Activated CD4-positive, alpha-beta T cell treated with anti-CD3 and anti-CD28 coated beads for 36 hours (primary cell): Measurements from ENCODE around the gene PUS1. TPM values are rescaled to one million over a fixed set of nuclear protein-coding genes. Genes with fewer than 3 reads are reported as not detected.
A peak's percentile ranks its signal among the peaks of the same experiment; 100 is the strongest.

Experiments
- ATAC-seq: fragments of 200-7000 bp; cut with Tn5 transposase; one replicate; pipeline ENCODE4 v1.10.0; 2021; ENCODE audit warnings: mild to moderate bottlenecking, moderate library complexity
- CTCF ChIA-PET: fragments of 350-600 bp; sonication (Branson Sonifier 250); formaldehyde crosslinking; loops from one replicate; lab custom pipeline; 2021; ENCODE audit warnings: antibody characterized with exemption; lab: Charles Lee
- POLR2A ChIA-PET: fragments of 350-600 bp; sonication (Branson Sonifier 250); formaldehyde crosslinking; loops from one replicate; lab custom pipeline; 2021; ENCODE audit warnings: antibody characterized with exemption, inconsistent platforms; lab: Charles Lee
- DNase-seq: peaks from one replicate; pipeline ENCODE4 v3.0.0-alpha.2; 2020
- H3K27ac Mint-ChIP-seq: one replicate; pipeline ENCODE4 v1.8.0; 2021; ENCODE audit warnings: mixed read lengths
- H3K27me3 Mint-ChIP-seq: one replicate; pipeline ENCODE4 v1.8.0; 2021; ENCODE audit warnings: mixed read lengths
- H3K36me3 Mint-ChIP-seq: one replicate; pipeline ENCODE4 v1.8.0; 2021; ENCODE audit warnings: low read depth, mixed read lengths
- H3K4me1 Mint-ChIP-seq: one replicate; pipeline ENCODE4 v1.8.0; 2021; ENCODE audit warnings: mixed read lengths
- H3K4me3 Mint-ChIP-seq: one replicate; pipeline ENCODE4 v1.8.0; 2021; ENCODE audit warnings: mild to moderate bottlenecking, moderate library complexity, mixed read lengths
- H3K9me3 Mint-ChIP-seq: one replicate; pipeline ENCODE4 v1.8.0; 2021; ENCODE audit warnings: low read depth, mixed read lengths
- intact Hi-C, 2 experiments: fragments of 100-400 bp; cut with DNase I in 1 of 2; cut with micrococcal nuclease in 1 of 2; formaldehyde crosslinking; loops; one replicate each; pipeline versions ENCODE4 v1.14.2 to v1.15.1; 2022 to 2024; cut with DNase I, micrococcal nuclease
- total RNA-seq, 2 experiments: library from RNA; stranded (reverse); gene quantifications; one replicate each; pipeline ENCODE4 v1.2.3, GENCODE V29; 2021

The PUS1 gene
- total RNA-seq, 2 experiments from 2014 or later, result 37.8 to 56.5 TPM

DNA sequence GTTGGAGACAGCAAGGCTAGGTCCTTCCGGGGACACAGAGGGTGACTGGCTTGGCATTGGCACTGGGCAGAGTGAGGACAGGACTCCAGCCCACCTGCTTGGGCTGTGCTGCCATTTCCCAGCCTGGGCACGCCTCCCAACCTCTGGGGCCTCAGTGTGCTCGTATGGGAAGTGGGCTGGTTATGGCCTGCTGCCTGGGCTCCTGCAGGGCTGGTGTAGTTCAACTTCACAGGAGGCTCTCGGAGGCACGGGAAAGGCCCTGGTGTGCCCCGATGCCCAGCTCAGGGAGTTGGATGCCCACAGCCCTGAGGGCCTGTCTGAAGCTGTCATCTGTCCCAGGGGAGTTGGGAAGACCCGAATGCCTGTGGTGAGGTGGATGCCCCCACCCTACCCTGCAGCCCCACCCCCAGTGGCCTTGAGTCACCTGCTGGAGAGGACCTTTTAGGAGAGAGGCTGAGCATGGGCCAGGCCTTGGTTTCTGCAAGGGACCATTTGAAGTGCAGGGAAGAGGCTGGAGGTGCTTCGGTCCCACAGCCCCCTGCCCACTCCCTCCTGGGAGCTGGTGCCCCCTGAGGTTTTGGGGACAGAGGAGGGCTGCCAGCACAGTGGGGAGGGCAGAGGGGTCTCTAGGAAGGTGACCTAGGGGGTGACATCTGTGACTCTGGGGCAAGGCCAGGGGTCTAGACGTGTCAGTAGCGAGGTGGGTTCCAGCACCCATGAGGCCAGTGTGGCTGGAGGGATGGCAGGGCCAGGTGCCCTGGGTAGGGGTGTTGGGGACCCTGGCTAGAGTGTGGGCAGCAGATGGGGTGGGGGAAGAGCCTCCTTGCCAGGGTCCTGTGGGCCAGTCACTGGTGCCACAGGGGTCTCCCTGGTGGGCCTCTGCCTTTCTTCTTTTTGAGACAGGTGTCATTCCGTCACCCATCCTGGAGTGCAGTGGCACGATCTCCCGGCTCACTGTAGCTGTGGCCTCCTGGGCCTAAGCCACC lies 25.5 kb upstream of the PUS1 start:
- ChIA-PET CTCF (interaction anchor here (1.1 kb wide), 1 partner anchor 21 kb away, joined by 3 read pairs; no protein-coding TSS in a partner anchor), POLR2A (no interaction called here)
- no peak overlapping the region for H3K4me3 Mint-ChIP-seq
- DNase-seq (no peak), ATAC-seq (no peak)
- no peaks in the 10 kb centered on the region for H3K27me3 Mint-ChIP-seq
- H3K36me3 Mint-ChIP-seq, result peaks cover 2% of the 10 kb centered on the region
- H3K27ac Mint-ChIP-seq, result no peak overlapping the region
- no peaks in the 10 kb centered on the region for H3K9me3 Mint-ChIP-seq
- intact Hi-C loops, result no loop called here
- peaks cover 8% of the 10 kb centered on the region for H3K4me1 Mint-ChIP-seq

DNA sequence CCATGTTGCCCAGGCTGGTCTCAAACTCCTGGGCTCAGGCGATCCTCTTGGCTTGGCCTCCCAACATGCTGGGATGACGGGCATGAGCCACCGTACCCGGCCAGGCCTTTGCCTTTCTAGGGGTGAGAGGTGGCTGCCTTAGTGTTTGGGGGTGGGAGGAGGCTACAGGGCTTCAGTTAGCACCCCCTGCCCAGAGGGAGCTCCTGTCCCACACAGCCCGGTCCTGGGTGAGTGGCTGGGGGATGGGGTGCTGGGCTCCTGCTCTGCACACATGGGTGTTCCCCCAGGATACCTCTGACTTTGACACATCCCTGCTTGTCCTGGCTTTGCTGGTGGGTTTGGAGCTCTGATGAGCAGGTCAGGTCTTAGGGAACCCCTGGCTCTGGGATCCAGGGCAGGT lies 24.7 kb upstream of the PUS1 start:
- DNase-seq (no peak), ATAC-seq (no peak)
- no peaks in the 10 kb centered on the region for H3K27me3 Mint-ChIP-seq
- intact Hi-C loops, result no loop called here
- peaks cover 8% of the 10 kb centered on the region for H3K4me1 Mint-ChIP-seq
- peaks cover 2% of the 10 kb centered on the region for H3K36me3 Mint-ChIP-seq
- no peak overlapping the region for H3K4me3 Mint-ChIP-seq
- H3K9me3 Mint-ChIP-seq, result no peaks in the 10 kb centered on the region
- POLR2A ChIA-PET, result no interaction called here
- CTCF ChIA-PET, result no interaction called here
- H3K27ac Mint-ChIP-seq, result peak overlapping the region; percentile 19

DNA sequence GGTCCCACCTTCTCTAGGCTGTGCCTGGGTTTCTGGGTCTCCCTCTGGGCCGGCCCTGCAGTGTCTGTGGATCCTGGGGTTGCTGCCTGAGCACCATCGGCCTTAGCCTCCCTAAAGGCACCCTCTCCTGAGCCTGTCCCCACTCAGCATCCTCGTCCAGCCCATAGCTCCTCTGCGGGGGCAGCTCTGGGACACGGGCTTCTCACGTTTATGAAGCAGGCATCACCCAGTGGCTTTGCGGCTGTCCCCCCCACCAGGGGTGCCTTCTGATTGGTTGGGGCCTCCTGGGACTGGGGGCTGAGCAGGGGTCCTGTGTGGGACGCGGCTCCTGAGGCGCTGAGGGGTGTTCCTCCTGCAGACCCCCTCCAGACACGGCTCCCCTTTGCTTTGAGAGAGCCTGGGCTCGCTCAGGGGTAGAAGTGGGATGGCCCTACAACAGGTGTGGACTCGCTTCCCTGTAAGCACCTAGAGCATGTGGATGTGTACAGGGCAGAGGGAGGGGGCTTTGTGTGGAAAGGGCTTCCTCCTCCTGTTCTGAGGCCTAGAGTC lies 23.9 kb upstream of the PUS1 start:
- Mint-ChIP-seq H3K4me1 (peaks cover 8% of the 10 kb centered on the region), H3K4me3 (no peak overlapping the region), H3K27ac (no peak overlapping the region), H3K9me3 (no peaks in the 10 kb centered on the region), H3K27me3 (no peaks in the 10 kb centered on the region), H3K36me3 (peaks cover under 1% of the 10 kb centered on the region)
- ATAC-seq (no peak), DNase-seq (no peak)
- ChIA-PET POLR2A (interaction anchor here (1.6 kb wide), 1 partner anchor 8 kb away, joined by 4 read pairs; no protein-coding TSS in a partner anchor), CTCF (no interaction called here)
- intact Hi-C loops, result no loop called here

DNA sequence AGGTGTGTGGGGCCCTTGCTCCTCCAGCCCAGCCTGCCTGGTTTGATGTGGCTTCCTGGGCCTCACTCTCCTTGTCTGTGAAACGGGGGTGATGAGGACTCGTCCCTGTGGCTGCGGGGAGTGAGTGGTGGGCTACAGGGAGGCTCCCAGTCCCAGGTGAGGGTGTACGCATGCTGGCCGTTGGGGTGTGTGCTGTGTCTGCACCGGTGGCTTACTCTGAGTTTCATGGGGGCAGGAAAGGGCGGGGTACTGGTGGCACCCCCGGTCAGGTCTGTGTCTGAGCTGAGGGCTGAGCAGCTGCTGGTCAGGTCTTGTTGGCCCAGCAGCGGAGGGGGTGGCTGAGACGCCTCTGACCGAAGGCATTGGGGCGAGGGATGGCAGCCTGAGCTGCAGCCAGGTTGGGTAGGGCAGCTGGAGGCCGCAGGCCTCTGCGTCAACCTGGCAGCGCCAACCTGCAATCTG lies 23.4 kb upstream of the PUS1 start:
- Mint-ChIP-seq H3K27me3 (no peaks in the 10 kb centered on the region), H3K36me3 (no peaks in the 10 kb centered on the region), H3K4me1 (peaks cover 8% of the 10 kb centered on the region), H3K4me3 (no peak overlapping the region), H3K9me3 (no peaks in the 10 kb centered on the region), H3K27ac (no peak overlapping the region)
- DNase-seq (no peak), ATAC-seq (no peak)
- ChIA-PET CTCF (no interaction called here), POLR2A (interaction anchor here (1.6 kb wide), 1 partner anchor 9 kb away, joined by 4 read pairs; no protein-coding TSS in a partner anchor)
- intact Hi-C loops, result no loop called here

DNA sequence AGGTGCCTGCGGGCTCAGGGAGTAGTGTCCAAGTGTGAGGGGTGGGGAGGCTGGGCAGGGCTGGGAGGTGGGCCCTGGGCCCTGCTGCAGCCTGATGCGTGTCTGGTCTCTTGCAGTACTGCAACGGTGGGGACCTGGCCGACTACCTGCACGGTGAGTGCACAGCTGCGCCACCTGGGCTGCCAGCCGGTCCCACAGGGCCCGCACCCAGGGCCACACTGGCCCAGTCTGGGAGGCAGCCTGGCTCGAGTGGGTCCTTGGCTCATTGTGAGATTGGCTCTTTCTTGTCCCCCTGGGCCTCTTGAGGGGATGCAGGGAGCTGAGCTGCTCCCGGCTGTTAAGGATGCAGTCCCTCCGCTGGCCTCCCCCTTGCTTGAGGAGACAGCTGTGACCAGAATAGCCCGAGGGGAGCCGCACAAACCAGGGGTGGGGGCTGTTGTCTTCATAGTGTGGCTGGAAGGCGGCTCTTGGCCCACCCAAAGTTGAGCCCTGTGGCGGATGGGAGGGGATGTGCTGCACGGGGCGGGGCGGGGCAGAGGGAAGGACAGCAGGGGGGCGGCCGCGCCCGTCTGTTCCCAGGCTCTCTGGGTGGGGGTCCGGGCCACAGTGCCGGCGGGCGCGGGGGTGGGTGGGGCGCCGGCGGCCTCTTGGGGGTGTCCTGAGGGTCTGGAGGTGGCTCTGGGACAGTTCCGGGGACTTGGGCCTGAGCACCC lies 21.5 kb upstream of the PUS1 start:
- CTCF ChIA-PET, result no interaction called here
- ATAC-seq, result no peak
- DNase-seq, result no peak
- POLR2A ChIA-PET, result no interaction called here
- intact Hi-C loops, result no loop called here
- Mint-ChIP-seq H3K9me3 (no peaks in the 10 kb centered on the region), H3K36me3 (no peaks in the 10 kb centered on the region), H3K27ac (no peak overlapping the region), H3K4me3 (no peak overlapping the region), H3K27me3 (no peaks in the 10 kb centered on the region), H3K4me1 (peaks cover 8% of the 10 kb centered on the region)

DNA sequence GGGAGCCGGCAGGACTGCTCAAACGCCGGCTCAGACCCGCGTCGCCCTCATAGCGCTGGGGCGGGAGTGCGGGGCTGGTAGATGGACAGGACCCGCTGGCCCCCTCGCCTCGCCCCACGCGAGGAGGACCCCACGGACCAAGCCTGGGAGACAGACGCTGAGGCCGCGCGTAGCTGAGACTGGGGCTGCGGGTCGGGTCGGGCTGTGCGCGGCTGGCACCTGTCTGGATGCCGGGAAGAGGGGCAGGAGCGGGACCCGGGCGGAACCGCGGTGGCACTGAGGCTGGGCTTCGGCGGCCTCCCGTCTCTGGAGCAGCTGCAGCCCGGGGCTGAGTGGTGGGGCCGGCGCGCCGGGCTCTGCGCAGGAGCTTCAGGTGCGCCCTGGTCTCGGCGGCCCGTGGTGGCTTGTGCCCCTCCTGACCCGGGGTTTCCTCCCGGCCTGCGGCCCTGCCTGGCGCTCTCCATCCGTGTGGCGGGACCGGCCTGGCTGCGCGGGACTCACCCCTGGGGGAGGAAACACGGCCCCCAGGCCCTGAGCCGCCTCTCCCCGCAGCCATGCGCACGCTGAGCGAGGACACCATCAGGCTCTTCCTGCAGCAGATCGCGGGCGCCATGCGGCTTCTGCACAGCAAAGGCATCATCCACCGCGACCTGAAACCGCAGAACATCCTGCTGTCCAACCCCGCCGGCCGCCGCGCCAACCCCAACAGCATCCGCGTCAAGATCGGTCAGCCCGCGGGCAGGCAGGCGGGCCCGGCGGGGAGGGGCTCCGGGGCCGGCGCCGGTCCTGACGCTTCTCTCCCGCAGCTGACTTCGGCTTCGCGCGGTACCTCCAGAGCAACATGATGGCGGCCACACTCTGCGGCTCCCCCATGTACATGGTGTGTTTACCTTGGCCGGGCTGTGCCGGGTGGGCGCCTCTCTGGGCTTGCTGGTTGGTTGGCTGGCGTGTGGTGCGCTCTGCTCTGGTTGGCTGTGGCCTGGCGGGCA lies 20.7 kb upstream of the PUS1 start:
- intact Hi-C loops, result no loop called here
- ATAC-seq (no peak), DNase-seq (no peak)
- ChIA-PET CTCF (no interaction called here), POLR2A (no interaction called here)
- Mint-ChIP-seq H3K4me1 (peaks cover 8% of the 10 kb centered on the region), H3K27ac (no peak overlapping the region), H3K4me3 (no peak overlapping the region), H3K9me3 (no peaks in the 10 kb centered on the region), H3K27me3 (no peaks in the 10 kb centered on the region), H3K36me3 (no peaks in the 10 kb centered on the region)

DNA sequence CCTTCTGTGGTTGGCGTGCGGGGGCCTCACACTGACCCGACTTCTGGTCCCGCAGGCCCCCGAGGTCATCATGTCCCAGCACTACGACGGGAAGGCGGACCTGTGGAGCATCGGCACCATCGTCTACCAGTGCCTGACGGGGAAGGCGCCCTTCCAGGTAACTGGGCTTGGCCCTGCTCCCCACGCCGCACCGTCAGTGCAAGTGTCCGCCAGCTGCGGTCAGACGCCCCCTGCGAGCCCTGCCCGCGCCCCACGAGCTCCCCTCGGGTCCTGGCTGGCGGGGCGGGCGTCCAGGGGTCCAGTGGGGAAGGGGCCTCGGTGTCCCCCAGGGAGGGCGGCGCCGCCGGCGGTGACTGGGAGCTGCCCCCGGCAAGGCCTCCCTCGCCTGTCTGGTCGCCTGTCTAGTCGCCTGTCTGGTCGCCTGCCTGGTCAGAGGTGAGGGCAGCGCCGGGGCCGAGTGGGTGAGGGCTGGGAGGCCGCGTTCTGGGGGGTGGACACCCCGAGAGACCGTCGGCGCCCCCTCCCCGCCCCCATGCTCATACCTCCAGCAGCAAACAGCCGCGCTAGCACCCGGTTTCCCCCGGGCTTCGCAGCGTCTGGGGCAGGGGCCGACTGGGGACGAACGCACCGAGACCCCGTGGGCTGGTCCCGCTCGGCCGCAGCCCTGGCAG lies 19.9 kb upstream of the PUS1 start:
- DNase-seq, result no peak
- Mint-ChIP-seq H3K27ac (no peak overlapping the region), H3K9me3 (no peaks in the 10 kb centered on the region), H3K4me3 (no peak overlapping the region), H3K27me3 (no peaks in the 10 kb centered on the region), H3K4me1 (peaks cover 5% of the 10 kb centered on the region), H3K36me3 (no peaks in the 10 kb centered on the region)
- intact Hi-C loops, result no loop called here
- ChIA-PET CTCF (no interaction called here), POLR2A (no interaction called here)
- no peak for ATAC-seq

DNA sequence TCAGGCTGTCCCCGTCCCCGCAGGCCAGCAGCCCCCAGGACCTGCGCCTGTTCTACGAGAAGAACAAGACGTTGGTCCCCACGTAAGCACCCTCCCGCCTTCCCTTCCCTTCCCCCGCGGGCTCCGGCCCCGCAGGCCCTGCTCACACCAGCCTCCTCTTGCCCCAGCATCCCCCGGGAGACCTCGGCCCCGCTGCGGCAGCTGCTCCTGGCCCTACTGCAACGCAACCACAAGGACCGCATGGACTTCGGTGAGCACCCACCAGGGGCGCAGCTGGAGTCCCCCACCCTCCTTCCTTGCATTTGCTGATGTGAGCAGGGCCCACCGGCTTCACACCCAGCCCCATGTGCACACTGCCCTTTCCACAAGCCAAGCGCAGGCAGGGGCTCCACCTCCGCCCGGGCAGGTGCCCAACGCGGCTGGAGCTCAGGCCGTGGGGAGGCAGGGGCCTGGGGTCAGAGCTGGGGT lies 19.3 kb upstream of the PUS1 start:
- no peak for ATAC-seq
- no peak for DNase-seq
- Mint-ChIP-seq H3K4me1 (peaks cover 4% of the 10 kb centered on the region), H3K27ac (no peak overlapping the region), H3K9me3 (no peaks in the 10 kb centered on the region), H3K27me3 (no peaks in the 10 kb centered on the region), H3K36me3 (no peaks in the 10 kb centered on the region), H3K4me3 (no peak overlapping the region)
- ChIA-PET POLR2A (no interaction called here), CTCF (no interaction called here)
- intact Hi-C loops, result no loop called here

DNA sequence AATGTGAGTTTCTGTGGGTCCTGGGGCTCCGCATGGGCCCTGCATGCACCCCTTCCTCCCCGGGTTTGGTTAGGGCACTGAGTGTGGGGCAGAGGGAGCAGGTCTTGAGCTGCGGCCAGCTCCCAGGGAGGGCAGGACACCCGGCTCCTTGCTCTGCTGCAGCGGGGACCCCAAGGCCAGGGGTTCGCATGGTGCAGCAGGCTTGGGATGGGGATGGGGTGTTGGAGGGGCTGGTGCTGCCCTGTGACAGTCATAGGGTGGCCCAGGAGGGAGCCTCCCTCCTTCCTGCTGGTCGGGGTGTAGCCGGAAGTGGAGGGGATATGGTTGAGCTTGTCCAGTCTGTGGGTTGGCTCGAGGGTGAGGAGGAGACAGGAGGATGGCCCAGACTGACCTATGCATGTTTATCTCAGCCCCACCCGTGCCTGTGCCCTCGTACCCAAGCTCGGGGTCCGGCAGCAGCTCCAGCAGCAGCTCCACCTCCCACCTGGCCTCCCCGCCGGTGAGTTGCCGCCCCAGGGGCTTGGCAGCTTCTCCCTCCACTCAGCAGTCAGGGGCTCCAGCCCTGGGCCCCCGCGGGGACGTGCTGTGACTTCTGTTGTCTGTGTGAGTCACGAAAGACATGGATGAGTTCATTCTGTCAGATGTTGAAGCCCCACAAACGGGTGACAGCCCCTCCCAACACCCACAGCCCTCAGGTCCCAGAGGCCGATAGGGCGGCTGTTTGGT lies 18.6 kb upstream of the PUS1 start:
- Mint-ChIP-seq H3K27me3 (no peaks in the 10 kb centered on the region), H3K36me3 (no peaks in the 10 kb centered on the region), H3K27ac (no peak overlapping the region), H3K4me3 (no peak overlapping the region), H3K9me3 (no peaks in the 10 kb centered on the region), H3K4me1 (peaks cover 3% of the 10 kb centered on the region)
- ChIA-PET POLR2A (no interaction called here), CTCF (no interaction called here)
- ATAC-seq (no peak), DNase-seq (no peak)
- intact Hi-C loops, result no loop called here
